Tibial artery (tissue), 4 donors: ENCODE measurements around the gene AKIRIN1.
"Not testable (repeated sequence)": the region's sequence is repeated elsewhere in the genome, so short reads cannot be mapped to it uniquely, and the experiment has no call there.

Experiments used
- DNase-seq, 2 donors: peaks; one replicate each; pipeline ENCODE4 v3.0.0-alpha.2; 2019
- H3K27ac ChIP-seq, 2 donors: fragments of 200-600 bp; sonication (generic) in 1 of 2; 1 replicate in 1 of 2; 2 replicates in 1 of 2; pipeline ENCODE4 v1.5.1; 2018 to 2019; ENCODE audit warnings: mild to moderate bottlenecking in 1 of 2
- H3K27me3 ChIP-seq, 2 donors: fragments of 200-600 bp; sonication (generic) in 1 of 2; one replicate each; pipeline versions ENCODE4 v1.5.1 to v1.6.0; 2016 to 2019
- H3K36me3 ChIP-seq, 3 donors: fragments of 200-600 bp; sonication (generic) in 2 of 3; one replicate each; pipeline ENCODE4 v1.5.1; 2016 to 2019; ENCODE audit warnings: mild to moderate bottlenecking in 2 of 3
- H3K4me1 ChIP-seq, 4 donors: fragments of 200-600 bp; sonication (generic) in 2 of 4; 1 replicate in 3 of 4; 2 replicates in 1 of 4; pipeline ENCODE4 v1.5.1; 2016 to 2019
- H3K4me3 ChIP-seq, 2 donors: fragments of 200-600 bp; sonication (generic) in 1 of 2; 1 replicate in 1 of 2; 2 replicates in 1 of 2; pipeline ENCODE4 v1.5.1; 2018 to 2019; ENCODE audit warnings: mild to moderate bottlenecking in 2 of 2
- H3K9me3 ChIP-seq, 3 donors: fragments of 200-600 bp; sonication (generic) in 1 of 3; one replicate each; pipeline ENCODE4 v1.5.1; 2016 to 2019
- intact Hi-C: fragments of 100-400 bp; cut with DNase I; formaldehyde crosslinking; loops from one replicate; pipeline ENCODE4 v1.15.0; 2023; ENCODE audit warnings: low total_unique reads
- TF ChIP-seq, protein P1 (sequence below), 2 experiments: fragments of 200-600 bp in 1 of 2; fragments of 450-650 bp in 1 of 2; IDR thresholded peaks; one replicate each; pipeline ENCODE4 v1.5.1; 2017 to 2019; ENCODE audit warnings: antibody characterized with exemption in 2 of 2, mild to moderate bottlenecking in 1 of 2, moderate library complexity in 1 of 2

The AKIRIN1 gene

DNA sequence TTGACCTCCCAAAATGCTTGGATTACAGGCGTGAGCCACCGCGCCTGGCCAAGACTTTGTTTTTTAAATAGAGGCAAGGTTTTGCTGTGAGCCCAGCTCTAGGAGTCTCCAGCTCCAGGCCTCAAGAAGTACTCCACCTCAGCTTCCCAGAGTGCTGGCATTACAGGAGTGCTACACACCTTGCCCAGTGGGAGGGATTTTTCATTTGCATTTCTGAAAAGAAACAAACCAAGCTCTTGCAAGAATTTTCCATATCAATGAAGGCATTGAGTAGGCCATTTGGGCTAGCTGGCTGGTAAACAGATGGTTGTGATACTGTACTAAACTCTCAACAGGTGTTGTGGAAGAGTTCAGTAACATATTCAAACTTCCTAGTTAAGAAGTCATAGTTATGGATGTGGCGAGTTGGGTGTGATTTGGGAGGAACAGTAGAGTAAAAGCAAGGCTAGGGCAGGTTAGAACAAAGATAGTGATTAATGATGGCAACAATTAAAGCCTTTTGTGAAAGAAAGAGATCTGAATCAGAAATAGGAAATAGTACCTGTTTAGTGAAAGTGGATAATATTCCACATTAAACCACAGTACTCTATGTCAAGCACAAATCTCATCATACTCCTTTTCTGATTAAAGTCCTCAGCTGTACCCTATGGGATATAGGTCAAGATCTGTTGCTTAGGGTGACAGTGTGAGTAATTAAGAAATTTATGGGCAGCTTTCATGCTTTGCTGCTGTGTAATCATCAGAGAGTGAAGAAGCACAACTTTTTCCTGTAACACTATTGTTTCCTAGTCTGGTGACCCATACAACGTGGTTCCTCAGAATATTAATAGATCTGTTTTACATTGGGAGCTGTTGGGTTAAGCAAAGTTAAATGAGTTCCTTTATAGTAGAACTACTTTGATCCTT, 10.7 kb downstream of the AKIRIN1 start:
- Histone ChIP-seq H3K36me3 (peaks cover 68 to 87% (median 72%) of the 10 kb centered on the region in 3 donors), H3K4me1 (peaks cover 0 to 24% (median 9%) of the 10 kb centered on the region in 4 donors), H3K27me3 (no peaks in the 10 kb centered on the region), H3K9me3 (no peaks in the 10 kb centered on the region), H3K27ac (no peak overlapping the region), H3K4me3 (no peak overlapping the region)
- DNase-seq = no peak
- intact Hi-C loops = no loop called here
- TF ChIP-seq, protein P1, sequence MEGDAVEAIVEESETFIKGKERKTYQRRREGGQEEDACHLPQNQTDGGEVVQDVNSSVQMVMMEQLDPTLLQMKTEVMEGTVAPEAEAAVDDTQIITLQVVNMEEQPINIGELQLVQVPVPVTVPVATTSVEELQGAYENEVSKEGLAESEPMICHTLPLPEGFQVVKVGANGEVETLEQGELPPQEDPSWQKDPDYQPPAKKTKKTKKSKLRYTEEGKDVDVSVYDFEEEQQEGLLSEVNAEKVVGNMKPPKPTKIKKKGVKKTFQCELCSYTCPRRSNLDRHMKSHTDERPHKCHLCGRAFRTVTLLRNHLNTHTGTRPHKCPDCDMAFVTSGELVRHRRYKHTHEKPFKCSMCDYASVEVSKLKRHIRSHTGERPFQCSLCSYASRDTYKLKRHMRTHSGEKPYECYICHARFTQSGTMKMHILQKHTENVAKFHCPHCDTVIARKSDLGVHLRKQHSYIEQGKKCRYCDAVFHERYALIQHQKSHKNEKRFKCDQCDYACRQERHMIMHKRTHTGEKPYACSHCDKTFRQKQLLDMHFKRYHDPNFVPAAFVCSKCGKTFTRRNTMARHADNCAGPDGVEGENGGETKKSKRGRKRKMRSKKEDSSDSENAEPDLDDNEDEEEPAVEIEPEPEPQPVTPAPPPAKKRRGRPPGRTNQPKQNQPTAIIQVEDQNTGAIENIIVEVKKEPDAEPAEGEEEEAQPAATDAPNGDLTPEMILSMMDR (IDR thresholded peaks at IDR 0.05) = no peak

DNA sequence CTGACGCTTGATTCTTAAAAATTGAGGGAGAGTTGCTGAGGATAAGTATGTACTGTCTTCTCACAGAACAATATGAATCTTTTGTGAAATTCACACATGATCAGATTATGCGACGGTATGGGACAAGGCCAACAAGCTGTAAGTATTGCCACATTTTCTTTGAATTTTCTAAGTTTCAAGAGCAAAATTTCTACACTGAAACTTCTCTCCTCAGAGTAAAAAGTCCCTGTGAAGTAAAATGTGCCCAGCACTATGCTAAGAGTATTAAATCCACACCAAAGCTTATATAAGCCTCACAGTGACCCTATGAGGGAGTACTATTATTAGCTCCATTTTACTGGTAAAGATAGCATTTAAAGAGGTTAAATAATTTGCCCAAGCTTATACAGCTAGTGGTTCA, 12.2 kb downstream of the AKIRIN1 start:
- Histone ChIP-seq H3K4me1 (peaks cover 0 to 9% (median 1%) of the 10 kb centered on the region in 4 donors), H3K36me3 (peaks cover 83 to 100% (median 85%) of the 10 kb centered on the region in 3 donors), H3K9me3 (no peaks in the 10 kb centered on the region), H3K27me3 (no peaks in the 10 kb centered on the region), H3K4me3 (no peak overlapping the region), H3K27ac (no peak overlapping the region)
- intact Hi-C loops = no loop called here
- DNase-seq = no peak
- TF ChIP-seq, protein P1 (IDR thresholded peaks at IDR 0.05) = no peak

DNA sequence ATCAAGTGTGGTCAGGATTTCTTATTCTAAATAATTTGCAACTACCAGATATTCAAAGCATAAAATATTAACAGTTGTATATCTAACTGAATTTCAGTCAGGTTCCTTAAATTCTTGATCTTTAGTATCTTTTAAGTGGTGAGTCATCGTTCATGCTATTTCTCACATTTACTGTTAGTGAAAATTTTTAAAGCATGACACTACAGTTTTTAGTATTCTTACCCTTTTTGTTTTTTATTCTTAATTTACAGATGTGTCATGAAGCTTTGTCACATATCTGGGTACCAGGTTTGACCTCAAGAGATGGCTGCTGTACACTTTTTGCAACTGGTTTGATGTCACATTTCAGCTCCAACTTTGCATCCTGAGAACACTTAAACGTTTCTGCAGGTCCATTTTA, 12.7 kb downstream of the AKIRIN1 start:
- intact Hi-C loops = no loop called here
- TF ChIP-seq, protein P1 (IDR thresholded peaks at IDR 0.05) = no peak
- Histone ChIP-seq H3K4me3 (no peak overlapping the region), H3K36me3 (peaks cover 88 to 100% (median 89%) of the 10 kb centered on the region in 3 donors), H3K27ac (no peak overlapping the region), H3K4me1 (peaks cover 0 to 9% (median 1%) of the 10 kb centered on the region in 4 donors), H3K27me3 (no peaks in the 10 kb centered on the region), H3K9me3 (no peaks in the 10 kb centered on the region)
- DNase-seq = no peak

DNA sequence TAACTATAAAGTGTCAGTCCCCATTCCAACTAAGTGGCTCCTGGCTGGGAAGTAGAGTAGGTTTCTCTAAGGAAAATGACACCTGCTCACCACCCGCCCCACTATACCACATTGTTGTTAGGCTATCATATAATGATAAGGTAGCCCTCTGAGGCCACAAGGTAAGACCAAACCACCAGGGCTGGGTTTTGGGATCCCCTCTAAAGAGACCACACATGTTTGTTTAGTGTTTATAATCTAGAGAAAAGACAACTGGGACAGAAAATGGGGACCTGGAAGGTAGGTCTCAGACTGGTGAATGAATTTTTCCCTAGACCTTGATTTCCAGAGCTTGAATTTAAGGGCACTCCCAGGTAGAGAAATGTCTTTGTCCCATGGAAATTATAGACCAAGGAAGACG, 15.2 kb downstream of the AKIRIN1 start:
- Histone ChIP-seq H3K4me1 (peaks cover 0 to 9% (median 1%) of the 10 kb centered on the region in 4 donors), H3K36me3 (peaks cover 86 to 99% (median 90%) of the 10 kb centered on the region in 3 donors), H3K4me3 (no peak overlapping the region), H3K27ac (no peak overlapping the region), H3K27me3 (no peaks in the 10 kb centered on the region), H3K9me3 (no peaks in the 10 kb centered on the region)
- TF ChIP-seq, protein P1 (IDR thresholded peaks at IDR 0.05) = no peak
- intact Hi-C loops = no loop called here
- DNase-seq = no peak

DNA sequence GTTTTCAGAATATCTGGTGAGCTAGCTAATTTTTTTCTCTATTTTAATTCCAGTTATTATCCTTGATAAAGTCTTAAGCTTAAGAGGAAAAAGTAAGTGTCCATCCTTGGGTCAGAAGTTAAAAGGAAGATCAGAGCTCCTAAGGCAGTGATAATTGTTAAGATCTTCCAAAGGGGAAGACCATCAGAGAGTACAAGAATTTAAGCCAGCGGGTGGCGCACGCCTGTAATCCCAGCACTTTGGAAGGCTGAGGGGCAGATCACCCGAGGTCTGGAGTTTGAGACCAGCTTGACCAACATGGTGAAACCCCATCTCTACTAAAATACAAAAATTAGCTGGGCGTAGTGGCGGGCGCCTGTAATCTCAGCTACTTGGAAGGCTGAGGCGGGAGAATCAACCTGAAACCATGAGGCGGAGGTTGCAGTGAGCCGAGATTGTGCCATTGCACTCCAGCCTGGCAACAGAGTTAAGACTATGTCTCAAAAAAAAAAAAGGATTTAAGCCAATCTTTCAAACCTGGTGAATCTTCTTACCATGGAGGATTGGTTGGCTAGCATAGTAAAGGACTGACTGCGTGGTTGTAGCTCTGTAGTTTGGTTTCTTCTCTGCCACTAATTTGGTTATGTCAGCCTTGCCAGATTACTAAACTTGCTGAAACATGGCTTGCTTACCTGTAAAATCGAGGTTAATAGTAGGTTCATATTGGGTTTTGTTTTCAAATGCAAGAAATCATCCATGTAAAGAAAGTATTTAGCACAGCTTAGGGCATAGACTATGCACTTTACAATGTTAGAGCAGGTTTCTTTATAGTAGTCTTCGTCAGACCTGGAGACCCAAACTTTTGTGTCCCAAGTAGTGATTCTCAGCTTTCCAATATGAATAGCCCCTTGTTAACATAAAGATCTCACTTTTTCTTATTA, 15.9 kb downstream of the AKIRIN1 start:
- TF ChIP-seq, protein P1 (IDR thresholded peaks at IDR 0.05) = no peak
- Histone ChIP-seq H3K27me3 (no peaks in the 10 kb centered on the region), H3K9me3 (no peaks in the 10 kb centered on the region), H3K4me3 (no peak overlapping the region), H3K4me1 (peaks cover 0 to 9% (median 1%) of the 10 kb centered on the region in 4 donors), H3K36me3 (peaks cover 79 to 99% (median 84%) of the 10 kb centered on the region in 3 donors), H3K27ac (no peak overlapping the region)
- intact Hi-C loops = no loop called here
- no peak for DNase-seq

DNA sequence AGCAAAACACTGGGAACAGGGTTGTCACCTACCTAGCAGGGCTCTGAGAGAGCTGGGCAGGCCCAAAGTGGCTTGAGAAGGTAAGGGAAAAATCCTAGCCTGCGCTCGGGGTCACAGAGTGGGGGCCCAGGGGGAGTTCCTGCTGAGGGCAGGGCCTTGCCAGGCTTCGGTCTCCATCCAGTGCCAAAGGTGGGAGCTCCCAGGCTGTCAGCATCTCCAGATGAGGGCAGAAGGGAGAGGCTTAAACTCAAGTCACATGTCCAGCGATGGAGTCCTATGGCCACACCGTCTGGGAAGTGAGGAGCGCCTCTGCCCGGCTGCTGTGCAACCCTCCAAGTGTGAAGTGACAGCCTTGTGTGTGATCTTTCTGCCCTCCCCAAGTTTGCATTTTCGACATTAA, 23.9 kb downstream of the AKIRIN1 start:
- DNase-seq = not testable (repeated sequence)

More for the DNA sequence above, 23.9 kb downstream of the AKIRIN1 start:
- H3K9me3 ChIP-seq, intact Hi-C loops, H3K4me1 ChIP-seq, H3K4me3 ChIP-seq, H3K27me3 ChIP-seq, H3K27ac ChIP-seq: not testable (repeated sequence)
- peaks cover 7 to 21% (median 12%) of the 10 kb centered on the region in 3 donors for H3K36me3 ChIP-seq
